Measurements from ENCODE around the gene GDF7.

GDF7 gene

DNA sequence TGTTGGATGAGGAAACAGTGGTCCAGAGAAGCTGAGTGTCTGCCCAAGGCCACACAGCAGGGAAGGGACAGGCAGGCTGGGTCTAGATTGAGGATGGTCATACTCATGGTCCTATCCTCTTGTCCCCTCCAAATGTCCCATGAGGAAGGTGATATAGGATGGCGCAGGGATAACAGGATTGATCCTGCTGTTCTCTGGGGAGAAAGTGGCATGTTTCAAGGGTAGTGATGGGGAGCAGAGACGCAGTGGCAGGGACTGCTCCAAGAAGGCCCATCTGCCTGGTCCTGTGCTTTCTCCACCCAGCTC lies 40.6 kb upstream of the GDF7 start:
- H3K4me2 ChIP-seq (ENCODE audit: insufficient read depth, low read length), result no peak overlapping the region

DNA sequence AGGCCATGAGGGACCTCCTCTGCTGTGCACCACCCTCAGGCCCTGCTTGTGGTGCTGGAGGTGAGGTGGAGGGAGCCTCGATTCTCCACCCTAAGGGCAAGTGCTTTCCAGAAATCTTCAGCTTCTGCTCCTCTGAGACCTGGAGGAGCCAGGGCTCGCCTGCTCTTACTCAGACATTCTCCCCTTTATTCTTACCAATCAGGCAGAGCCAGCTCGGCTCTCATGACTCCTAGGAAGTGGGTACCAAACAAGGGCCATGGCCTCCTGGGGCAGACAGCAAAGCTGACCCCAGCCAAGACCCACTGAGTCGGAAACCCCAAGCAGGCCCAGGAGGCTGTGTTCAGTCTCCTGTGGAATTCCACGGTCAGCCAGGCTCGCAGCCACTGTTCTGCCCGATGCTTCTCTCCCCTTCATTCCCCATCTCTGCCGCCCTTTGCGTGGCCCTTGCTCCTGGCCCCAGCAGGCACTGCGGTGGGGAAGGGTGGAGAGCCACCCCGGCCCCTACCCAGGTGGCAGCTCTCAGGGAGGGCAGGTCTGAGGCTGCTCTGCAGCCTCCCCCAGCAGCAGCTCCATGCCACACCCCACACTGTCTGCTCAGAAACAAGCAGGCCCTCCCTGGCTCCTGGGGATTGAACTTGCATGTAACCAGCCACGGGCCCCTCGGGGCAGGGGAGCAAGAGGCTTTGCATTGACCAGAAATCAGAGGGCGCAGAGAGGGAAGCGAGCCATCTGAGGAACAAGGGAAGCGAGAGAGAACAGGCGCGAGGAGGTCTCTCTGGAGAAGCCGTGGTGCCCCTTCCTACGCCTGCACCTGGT lies 40.0 kb upstream of the GDF7 start:
- no peak overlapping the region for H3K4me3 ChIP-seq (ENCODE audit: low read depth in 1 of 2, low read length in 2 of 2)
- H3K27ac ChIP-seq (ENCODE audit: low read length), result no peak overlapping the region
- no peaks in the 10 kb centered on the region for H3K9me3 ChIP-seq (ENCODE audit: insufficient read depth, low read length, severe bottlenecking)
- H4K20me1 ChIP-seq (ENCODE audit: insufficient read depth, low read length), result peaks cover 5% of the 10 kb centered on the region; the same call in 1 of the 2 replicates
- no peaks in the 10 kb centered on the region for H3K79me2 ChIP-seq (ENCODE audit: insufficient read depth, low read length)
- DNase-seq, result no peak
- H2AFZ ChIP-seq (ENCODE audit: low read depth, low read length), result no peak overlapping the region
- no peak for TF ChIP-seq EZH2 (IDR thresholded peaks at IDR 0.05; ENCODE audit: borderline replicate concordance, low read depth, low read length, severe bottlenecking)
- H3K4me2 ChIP-seq (ENCODE audit: insufficient read depth, low read length), result no peak overlapping the region
- H3K27me3 ChIP-seq (ENCODE audit: insufficient read depth, low read length, poor library complexity), result no peaks in the 10 kb centered on the region
- H3K36me3 ChIP-seq (ENCODE audit: insufficient read depth, low read length), result peaks cover 15% of the 10 kb centered on the region
- H3K4me1 ChIP-seq (ENCODE audit: insufficient read depth, low read length), result no peaks in the 10 kb centered on the region
- H3K9ac ChIP-seq (ENCODE audit: low read depth, low read length), result no peak overlapping the region
- no peak for ATAC-seq (ENCODE audit: insufficient read depth, low read depth)

More for the DNA sequence above, 40.6 kb upstream of the GDF7 start:
- Histone ChIP-seq H3K4me1 (ENCODE audit: insufficient read depth, low read length) (no peaks in the 10 kb centered on the region), H4K20me1 (ENCODE audit: insufficient read depth, low read length) (peaks cover 5% of the 10 kb centered on the region; the same call in 1 of the 2 replicates), H3K36me3 (ENCODE audit: insufficient read depth, low read length) (peaks cover 18% of the 10 kb centered on the region), H3K27ac (ENCODE audit: low read length) (no peak overlapping the region), H3K9me3 (ENCODE audit: insufficient read depth, low read length, severe bottlenecking) (no peaks in the 10 kb centered on the region), H3K79me2 (ENCODE audit: insufficient read depth, low read length) (no peaks in the 10 kb centered on the region), H3K4me3 (ENCODE audit: low read depth in 1 of 2, low read length in 2 of 2) (no peak overlapping the region), H2AFZ (ENCODE audit: low read depth, low read length) (no peak overlapping the region), H3K27me3 (ENCODE audit: insufficient read depth, low read length, poor library complexity) (no peaks in the 10 kb centered on the region), H3K9ac (ENCODE audit: low read depth, low read length) (no peak overlapping the region)
- DNase-seq (no peak), ATAC-seq (ENCODE audit: insufficient read depth, low read depth) (no peak)
- TF ChIP-seq EZH2 (IDR thresholded peaks at IDR 0.05; ENCODE audit: borderline replicate concordance, low read depth, low read length, severe bottlenecking), result no peak
- TF ChIP-seq, protein P1, sequence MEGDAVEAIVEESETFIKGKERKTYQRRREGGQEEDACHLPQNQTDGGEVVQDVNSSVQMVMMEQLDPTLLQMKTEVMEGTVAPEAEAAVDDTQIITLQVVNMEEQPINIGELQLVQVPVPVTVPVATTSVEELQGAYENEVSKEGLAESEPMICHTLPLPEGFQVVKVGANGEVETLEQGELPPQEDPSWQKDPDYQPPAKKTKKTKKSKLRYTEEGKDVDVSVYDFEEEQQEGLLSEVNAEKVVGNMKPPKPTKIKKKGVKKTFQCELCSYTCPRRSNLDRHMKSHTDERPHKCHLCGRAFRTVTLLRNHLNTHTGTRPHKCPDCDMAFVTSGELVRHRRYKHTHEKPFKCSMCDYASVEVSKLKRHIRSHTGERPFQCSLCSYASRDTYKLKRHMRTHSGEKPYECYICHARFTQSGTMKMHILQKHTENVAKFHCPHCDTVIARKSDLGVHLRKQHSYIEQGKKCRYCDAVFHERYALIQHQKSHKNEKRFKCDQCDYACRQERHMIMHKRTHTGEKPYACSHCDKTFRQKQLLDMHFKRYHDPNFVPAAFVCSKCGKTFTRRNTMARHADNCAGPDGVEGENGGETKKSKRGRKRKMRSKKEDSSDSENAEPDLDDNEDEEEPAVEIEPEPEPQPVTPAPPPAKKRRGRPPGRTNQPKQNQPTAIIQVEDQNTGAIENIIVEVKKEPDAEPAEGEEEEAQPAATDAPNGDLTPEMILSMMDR (IDR thresholded peaks at IDR 0.05; ENCODE audit: borderline replicate concordance, extremely low read depth, low read length, poor library complexity, severe bottlenecking), result no peak

DNA sequence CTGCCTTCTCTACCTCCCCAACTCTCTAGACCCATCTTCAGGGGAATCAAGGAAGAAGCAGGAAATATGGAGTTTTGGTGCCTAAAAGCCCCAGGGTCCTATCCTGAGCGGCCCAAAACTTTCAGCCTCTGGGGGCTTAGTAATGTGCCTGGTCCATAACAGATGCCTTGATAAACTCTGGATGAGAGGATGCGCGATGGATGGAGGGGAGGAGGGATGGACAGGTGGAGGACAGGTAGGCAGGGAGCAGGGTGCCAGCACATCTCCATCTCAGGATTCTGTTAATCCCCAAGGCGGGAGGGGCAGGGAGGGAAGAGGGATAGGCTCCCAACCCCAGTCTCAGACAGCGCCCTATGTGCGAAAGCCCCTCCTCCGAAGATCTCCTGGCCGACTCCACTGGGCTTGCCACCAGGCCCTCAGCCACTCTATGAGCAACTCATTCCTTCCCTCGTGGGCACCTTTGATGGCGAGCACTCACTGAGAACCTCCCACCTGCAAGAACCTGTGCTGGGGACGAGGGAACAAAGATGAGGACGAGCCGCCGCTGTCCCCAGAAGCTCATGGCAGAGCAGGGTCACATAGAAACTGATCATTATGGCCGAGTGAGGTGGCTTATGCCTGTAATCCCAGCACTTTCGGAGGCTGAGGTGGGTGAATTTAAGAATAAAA lies 39.1 kb upstream of the GDF7 start:
- DNase-seq, result no peak
- no peak overlapping the region for H3K27ac ChIP-seq (ENCODE audit: low read length)
- H3K4me1 ChIP-seq (ENCODE audit: insufficient read depth, low read length), result no peaks in the 10 kb centered on the region
- no peak overlapping the region for H2AFZ ChIP-seq (ENCODE audit: low read depth, low read length)
- peaks cover 5% of the 10 kb centered on the region; the same call in 1 of the 2 replicates for H4K20me1 ChIP-seq (ENCODE audit: insufficient read depth, low read length)
- TF ChIP-seq EZH2 (IDR thresholded peaks at IDR 0.05; ENCODE audit: borderline replicate concordance, low read depth, low read length, severe bottlenecking), result no peak
- TF ChIP-seq, protein P1 (IDR thresholded peaks at IDR 0.05; ENCODE audit: borderline replicate concordance, extremely low read depth, low read length, poor library complexity, severe bottlenecking), result no peak
- ATAC-seq (ENCODE audit: insufficient read depth, low read depth), result no peak
- H3K27me3 ChIP-seq (ENCODE audit: insufficient read depth, low read length, poor library complexity), result no peaks in the 10 kb centered on the region
- H3K4me2 ChIP-seq (ENCODE audit: insufficient read depth, low read length), result no peak overlapping the region
- H3K36me3 ChIP-seq (ENCODE audit: insufficient read depth, low read length), result peaks cover 10% of the 10 kb centered on the region
- H3K4me3 ChIP-seq (ENCODE audit: low read depth in 1 of 2, low read length in 2 of 2), result no peak overlapping the region
- no peaks in the 10 kb centered on the region for H3K79me2 ChIP-seq (ENCODE audit: insufficient read depth, low read length)
- H3K9ac ChIP-seq (ENCODE audit: low read depth, low read length), result no peak overlapping the region
- H3K9me3 ChIP-seq (ENCODE audit: insufficient read depth, low read length, severe bottlenecking), result no peaks in the 10 kb centered on the region

DNA sequence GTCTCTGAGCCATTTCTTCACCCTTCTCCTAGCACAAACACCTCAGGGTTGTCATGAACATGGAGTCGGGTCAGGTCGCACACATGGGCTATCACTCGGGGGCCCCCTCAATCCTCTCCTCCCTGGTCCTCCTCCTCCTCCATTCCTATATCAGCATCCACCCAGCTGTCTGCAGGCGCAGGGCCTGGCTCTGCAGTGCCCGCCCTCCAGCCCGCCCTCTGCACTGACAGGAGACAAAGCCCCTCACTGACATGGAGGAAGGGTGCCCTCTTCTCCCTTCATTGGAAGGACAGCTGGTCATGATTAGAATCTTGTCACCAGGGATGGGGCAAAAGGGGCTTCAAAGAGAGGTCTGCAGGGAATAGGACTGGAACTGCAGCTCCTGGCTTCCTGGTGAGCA lies 37.8 kb upstream of the GDF7 start:
- H3K4me2 ChIP-seq (ENCODE audit: insufficient read depth, low read length), result no peak overlapping the region
- peaks cover 5% of the 10 kb centered on the region; the same call in 1 of the 2 replicates for H4K20me1 ChIP-seq (ENCODE audit: insufficient read depth, low read length)
- H3K27ac ChIP-seq (ENCODE audit: low read length), result no peak overlapping the region
- peaks cover 4% of the 10 kb centered on the region for H3K36me3 ChIP-seq (ENCODE audit: insufficient read depth, low read length)
- no peak for DNase-seq
- H2AFZ ChIP-seq (ENCODE audit: low read depth, low read length), result no peak overlapping the region
- no peaks in the 10 kb centered on the region for H3K27me3 ChIP-seq (ENCODE audit: insufficient read depth, low read length, poor library complexity)
- H3K4me3 ChIP-seq (ENCODE audit: low read depth in 1 of 2, low read length in 2 of 2), result no peak overlapping the region
- H3K9ac ChIP-seq (ENCODE audit: low read depth, low read length), result no peak overlapping the region
- no peaks in the 10 kb centered on the region for H3K4me1 ChIP-seq (ENCODE audit: insufficient read depth, low read length)
- no peaks in the 10 kb centered on the region for H3K79me2 ChIP-seq (ENCODE audit: insufficient read depth, low read length)
- no peak for ATAC-seq (ENCODE audit: insufficient read depth, low read depth)
- TF ChIP-seq, protein P1 (IDR thresholded peaks at IDR 0.05; ENCODE audit: borderline replicate concordance, extremely low read depth, low read length, poor library complexity, severe bottlenecking), result no peak
- TF ChIP-seq EZH2 (IDR thresholded peaks at IDR 0.05; ENCODE audit: borderline replicate concordance, low read depth, low read length, severe bottlenecking), result no peak
- H3K9me3 ChIP-seq (ENCODE audit: insufficient read depth, low read length, severe bottlenecking), result no peaks in the 10 kb centered on the region
